Measurements from ENCODE around the gene PPIP5K1.

Gene PPIP5K1

DNA sequence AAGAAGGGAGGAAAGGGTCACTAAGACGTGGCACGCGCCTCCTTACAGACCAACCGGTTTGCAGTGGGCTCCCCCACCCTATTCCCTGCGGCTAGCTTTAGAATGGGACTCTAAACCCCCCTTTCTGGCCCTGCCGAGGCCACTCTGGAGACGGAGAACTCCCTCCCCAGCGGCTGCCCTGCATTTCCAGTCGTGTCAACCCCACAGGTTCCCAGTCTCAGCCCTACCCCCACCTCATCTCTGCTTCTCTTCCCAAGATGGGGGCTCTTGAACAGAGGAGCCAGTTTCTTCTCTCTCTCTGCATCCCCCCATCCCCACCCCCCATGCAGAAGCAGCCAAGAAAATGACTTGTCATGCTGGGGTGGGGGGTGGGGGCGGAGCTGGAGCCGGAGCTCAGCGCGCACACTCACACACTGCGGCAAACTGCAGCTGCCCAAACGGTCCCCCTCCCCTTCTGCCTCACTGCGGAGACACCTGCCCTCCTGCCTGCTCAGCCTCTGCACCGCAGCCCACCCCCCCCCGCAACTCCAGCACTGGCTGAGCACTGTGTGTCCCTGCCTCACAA, 71.7 kb downstream of the PPIP5K1 start:
- peak in 57 of 58 donors; percentile 32 to 89 (median 80) for DNase-seq

DNA sequence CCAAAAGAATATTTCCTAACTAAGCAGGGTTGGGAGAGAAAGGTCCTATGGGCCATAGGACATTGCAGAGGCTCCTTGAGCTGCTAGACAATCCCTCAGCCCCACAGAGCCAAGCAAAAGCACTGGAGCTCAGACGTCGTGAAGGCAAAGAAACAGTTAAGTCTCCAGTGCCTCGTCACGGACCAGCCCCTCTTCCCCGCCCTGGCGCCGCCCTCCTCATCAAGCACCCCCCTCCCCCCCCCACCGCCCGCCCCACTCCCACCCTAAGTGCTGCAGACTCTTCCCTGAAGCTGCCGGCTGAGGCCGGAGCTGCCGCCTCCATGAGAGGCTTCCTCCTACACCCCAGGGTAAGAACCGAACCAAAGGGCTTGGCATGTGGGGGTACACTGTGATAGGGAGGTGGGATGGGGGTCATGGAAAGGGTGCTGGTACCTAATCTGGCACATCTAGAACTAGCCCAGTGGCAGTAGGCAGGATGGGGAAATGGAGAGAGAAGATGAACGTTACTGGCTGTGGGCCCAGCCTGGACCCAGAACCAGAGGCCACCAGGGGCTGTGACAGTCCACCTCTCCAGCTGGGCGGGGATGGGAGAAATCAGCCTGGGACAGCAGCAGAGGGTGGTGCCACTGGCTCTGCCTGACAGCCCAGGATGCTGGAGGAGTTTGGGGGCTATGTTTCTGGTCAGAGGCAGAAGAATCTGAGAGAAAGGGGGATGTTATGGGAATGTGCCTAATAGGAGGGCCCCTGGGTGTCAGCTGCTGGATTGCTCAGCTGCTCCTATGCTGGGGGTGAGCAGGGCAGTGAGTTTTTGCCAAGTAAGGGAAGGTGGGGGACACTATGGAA, 72.4 kb downstream of the PPIP5K1 start, which contains the start of gene MAP1A:
Gene MAP1A (plus strand): TSS at position 255 of the 843 bp plus-strand sequence. CDS start 3,866 bp downstream, outside the sequence.
- peak in 56 of 58 donors; percentile 34 to 89 (median 76) for DNase-seq

DNA sequence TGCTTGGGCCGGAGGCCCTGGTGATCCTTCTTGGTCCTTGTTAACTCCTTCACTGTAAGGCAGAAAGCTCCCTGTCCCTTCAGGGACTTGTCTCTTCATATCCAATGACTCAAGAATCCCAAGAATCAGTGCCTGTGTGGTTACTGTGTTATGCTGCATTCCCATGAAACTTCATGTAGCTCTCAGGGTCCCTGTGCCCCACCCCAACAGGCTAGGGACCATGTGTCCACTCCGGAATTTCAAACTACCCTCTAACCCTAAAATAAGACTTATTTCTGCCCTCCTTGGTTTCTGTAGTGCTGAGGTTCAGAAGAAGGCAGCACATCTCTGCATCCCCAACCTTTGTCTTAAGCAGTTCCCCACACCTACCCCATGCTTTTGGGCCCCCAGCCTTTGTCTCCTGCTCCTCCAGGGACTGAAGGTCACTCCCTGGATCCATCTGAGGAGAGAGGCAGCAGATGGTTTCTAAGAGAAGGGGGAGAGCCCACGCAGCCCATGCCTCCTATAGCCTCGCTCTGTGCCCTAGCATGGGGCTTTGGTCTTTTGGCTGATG, 73.1 kb downstream of the PPIP5K1 start:
- peak in 5 of 58 donors; percentile 18 to 64 (median 53) for DNase-seq

GRCh38 chr15:43516185-43516584, 73.8 kb downstream of the PPIP5K1 start:
- DNase-seq = peak in 5 of 58 donors; percentile 24 to 41 (median 30)

DNA sequence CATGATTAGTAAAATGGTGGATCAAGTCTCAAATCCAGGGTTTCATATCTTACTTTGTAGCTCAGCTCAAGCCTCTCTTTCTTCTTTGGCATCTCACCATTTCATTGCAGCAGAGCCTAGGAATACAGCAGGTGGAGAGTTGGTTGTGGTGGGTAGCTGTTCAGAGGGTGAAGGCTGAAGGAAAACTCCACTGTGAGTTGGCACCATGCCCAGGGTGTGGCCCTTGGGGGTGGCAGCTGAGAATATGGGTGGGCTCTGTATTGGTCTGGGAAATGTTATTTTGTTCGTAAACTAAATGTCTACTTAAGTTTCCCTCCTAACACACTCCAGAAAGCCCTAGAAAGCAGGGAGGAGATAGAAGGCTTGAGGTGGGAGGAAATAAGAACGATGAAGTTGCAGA, 74.3 kb downstream of the PPIP5K1 start:
- DNase-seq = no peak

DNA sequence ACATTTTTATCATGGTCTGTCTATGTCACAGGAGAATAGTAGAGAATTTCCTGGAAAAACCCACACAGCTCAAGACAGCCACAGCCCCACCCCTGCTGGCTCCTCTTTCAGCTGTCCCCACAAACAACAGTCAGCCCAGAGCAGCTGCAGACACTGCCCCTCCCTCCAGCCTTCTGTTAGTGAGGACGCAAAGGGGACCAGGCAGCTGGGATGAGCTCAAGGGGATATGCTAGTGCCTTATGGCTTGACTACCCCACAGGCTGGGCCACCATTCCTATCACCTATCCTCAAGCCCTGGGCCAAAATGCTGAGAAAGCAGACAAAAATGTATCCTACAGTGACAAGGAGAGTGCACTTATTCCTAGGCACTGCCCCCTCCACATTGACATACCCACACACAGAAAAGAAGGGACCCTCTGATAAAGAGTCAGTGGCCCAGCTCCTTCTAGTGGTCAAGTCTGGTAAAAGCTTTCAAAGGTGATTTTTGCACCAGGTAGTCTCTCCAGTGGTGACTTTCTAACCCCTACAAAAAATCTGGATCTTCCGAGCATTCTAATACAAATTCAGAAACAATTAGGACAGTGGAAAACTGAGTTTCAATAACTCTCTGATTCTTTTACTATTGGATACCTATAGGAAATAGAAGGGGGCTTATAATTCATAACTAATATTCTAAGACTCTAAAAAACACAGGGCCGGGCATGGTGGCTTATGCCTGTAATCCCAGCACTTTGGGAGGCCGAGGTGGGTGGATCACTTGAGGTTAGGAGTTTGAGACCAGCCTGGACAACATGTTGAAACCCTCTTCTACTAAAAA, 75.6 kb downstream of the PPIP5K1 start:
- DNase-seq = peak in 48 of 58 donors; percentile 19 to 86 (median 63)

- DNase-seq = no peak
These were observed 76.5 kb downstream of the PPIP5K1 start for GRCh38 chr15:43513550-43513949.

- DNase-seq = peak in 38 of 58 donors; percentile 15 to 65 (median 42)
These were observed 78.8 kb downstream of the PPIP5K1 start for GRCh38 chr15:43511012-43511885.

- peak; percentile 84 to 100 (median 98) for DNase-seq
These were observed 79.6 kb downstream of the PPIP5K1 start for GRCh38 chr15:43510200-43511011.

GRCh38 chr15:43509660-43510199, 80.3 kb downstream of the PPIP5K1 start:
- peak in 6 of 58 donors; percentile 20 to 73 (median 30) for DNase-seq

GRCh38 chr15:43508991-43509659, 80.9 kb downstream of the PPIP5K1 start:
- peak in 9 of 58 donors; percentile 14 to 44 (median 23) for DNase-seq

DNA sequence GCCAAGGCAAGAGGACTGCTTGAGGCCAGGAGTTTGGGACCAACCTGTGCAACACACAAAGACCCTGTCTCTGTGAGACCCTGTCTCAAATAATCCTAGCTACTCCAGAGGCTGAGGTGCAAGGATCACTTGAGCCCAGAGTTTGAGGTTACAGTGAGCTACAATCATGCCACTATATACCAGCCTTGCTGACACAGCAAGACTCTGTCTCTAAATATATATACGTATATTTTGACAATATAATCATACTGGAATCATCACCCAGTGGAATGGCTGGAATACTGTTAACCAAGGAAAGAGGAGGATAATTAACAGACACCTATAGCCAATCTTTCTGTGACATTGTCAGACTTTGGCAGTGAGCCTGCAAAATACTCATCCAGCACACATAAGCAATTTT, 81.6 kb downstream of the PPIP5K1 start:
- DNase-seq = no peak

- DNase-seq = no peak
These were observed 84.3 kb downstream of the PPIP5K1 start for GRCh38 chr15:43505738-43506137.

- no peak for DNase-seq
These were observed 90.4 kb downstream of the PPIP5K1 start for GRCh38 chr15:43499635-43500034.

GRCh38 chr15:43498990-43499389, 91.0 kb downstream of the PPIP5K1 start:
- DNase-seq = no peak

DNA sequence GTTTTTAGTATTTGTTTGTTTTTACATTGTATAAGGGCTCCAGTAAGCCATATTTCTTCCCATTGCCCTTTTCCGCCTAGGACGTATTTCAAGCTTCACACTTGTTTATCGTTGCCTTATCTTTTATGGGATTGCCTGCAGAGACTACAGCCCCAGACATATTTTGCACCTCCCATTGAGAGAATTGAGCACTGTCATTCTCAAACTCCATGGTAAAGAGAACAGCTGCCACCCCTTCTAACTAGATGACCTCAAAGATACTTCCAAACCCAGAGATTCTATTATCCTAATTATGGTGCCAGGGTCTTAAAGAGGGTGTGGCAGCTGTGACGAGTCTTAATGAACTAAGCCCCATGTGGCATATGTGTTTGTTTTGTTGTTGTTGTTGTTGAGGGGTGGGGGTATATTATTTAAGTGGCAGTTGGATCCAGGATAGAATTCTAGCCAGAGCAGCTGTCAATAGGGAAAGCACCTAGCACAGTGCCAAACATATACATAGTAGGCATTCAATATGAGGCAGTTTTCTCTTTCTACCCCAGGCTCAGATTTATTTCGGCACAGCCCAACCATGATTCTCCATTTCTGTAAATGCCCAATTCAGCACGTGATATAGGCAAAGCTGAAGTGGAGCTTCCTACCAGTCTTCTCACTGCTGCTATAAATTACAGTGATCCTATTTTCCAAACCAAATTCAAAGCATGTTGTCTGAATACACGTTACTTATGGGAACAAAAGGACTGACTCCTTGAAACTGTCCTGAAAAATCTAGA, 96.1 kb downstream of the PPIP5K1 start:
- DNase-seq = no peak

All from anterior cingulate cortex (tissue), 58 donors.